Measurements from ENCODE around the gene ZFP28.

Gene ZFP28

DNA sequence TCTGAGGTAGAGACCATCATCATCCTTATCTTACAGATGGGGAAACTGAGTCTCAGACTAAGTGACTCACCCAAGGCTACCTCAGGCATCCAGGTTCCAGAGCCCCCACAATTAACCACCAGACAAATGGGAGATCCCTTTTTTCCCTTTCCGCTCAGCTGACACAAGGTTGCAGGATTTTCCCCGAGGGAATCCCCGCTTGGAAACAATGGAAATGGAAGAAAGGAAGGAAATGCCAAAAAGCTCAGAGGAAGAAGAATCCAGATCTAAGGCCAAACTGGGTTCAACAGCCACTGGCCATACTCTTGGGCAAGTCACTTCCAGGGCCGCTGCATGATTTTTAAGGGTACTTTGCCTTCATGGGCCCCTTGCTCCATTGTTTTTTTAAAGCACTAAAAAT lies 57.9 kb downstream of the ZFP28 start:
- no peak for DNase-seq (ENCODE audit: low read depth)

DNA sequence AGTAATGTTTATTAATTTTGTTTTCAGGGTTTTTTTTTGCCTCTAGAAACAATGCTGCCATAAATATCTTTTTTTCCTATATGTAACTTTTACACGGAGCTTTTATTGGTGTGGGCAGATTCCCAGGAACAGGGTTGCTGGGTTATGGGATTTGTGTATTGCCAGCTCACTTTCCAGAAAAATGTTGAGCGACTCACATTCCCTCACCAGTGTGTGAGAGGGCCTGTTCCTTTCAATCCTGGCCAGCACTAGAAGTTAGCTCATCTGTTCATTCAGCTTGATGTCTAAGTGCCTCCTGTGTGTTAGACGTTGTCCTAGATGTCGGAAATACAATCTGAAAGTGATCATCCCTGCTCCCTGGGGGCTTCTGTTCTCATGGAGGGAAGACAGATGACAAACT lies 58.9 kb downstream of the ZFP28 start:
- DNase-seq (ENCODE audit: low read depth) = no peak

GRCh38 chr19:56601375-56601774 lies 62.6 kb downstream of the ZFP28 start:
- no peak for DNase-seq (ENCODE audit: low read depth)

DNA sequence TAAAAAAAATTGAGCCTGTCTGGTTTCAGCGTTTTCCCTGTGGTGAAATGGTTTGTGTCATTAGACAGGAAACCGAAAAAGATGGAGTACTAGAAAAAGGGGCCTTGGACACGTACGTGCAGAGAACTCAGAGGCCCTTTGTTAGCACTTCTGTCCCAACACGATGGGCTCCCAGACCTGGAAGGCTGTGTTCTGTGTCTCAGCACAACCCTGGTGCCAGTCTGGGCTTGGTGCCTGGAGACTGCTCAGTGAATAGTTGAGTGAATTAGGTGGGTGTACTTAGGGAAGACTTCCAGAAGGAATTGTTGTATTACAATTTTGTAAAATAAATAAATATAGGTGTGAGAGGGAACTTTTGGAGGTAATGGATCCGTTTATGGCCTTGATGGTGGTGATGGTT lies 65.1 kb downstream of the ZFP28 start:
- no peak for DNase-seq (ENCODE audit: low read depth)
